Measurements from ENCODE around the gene AIP. TPM values are rescaled to one million over a fixed set of nuclear protein-coding genes. Genes with fewer than 3 reads are reported as not detected.

The AIP gene
- total and polyA plus RNA-seq, 9 of the 15 experiments (the other 6 are each of a cell fraction or from before 2014, with no cell fraction given), result 5.2 to 92.5 (median 52.7) TPM

DNA sequence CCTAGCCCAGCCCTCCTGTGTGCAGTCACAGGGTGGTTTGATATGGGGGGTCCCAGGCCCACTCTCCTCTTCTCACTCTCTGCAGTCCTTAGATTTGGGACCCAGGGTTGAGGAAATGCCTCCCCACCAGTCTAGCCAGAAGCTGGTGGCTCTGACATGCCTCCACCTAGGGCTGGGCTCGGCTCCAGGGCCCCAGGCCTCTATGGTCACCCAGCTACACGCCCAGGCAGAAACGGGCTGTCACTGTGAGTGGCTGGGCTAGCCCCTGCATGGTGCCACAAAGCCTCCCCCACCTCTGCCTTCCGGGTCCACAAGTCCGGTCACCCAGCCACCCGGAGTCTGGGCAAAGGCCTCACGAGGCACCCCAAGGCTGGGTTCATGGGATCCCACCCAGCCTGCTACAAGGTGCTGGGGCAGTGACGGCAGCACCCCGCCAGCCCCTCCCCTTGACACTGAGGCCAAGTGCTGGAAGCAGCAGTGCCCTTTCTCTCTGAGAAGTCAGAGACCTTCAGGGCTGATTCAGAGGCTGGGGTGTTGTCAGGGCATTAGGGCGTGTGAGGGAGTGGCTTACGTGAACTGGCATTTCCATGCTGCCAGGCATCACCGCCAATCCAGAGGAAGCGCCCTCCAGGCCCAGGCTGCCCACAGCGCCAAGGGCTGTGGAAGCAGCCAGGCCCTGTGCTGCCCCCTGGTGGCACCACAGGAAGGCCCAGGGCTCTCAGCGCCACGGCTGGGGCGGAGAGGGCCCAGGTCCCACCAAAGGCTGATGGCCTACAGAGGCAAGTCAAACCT, 23.0 kb downstream of the AIP start (continued):
- TF ChIP-seq, protein P1, sequence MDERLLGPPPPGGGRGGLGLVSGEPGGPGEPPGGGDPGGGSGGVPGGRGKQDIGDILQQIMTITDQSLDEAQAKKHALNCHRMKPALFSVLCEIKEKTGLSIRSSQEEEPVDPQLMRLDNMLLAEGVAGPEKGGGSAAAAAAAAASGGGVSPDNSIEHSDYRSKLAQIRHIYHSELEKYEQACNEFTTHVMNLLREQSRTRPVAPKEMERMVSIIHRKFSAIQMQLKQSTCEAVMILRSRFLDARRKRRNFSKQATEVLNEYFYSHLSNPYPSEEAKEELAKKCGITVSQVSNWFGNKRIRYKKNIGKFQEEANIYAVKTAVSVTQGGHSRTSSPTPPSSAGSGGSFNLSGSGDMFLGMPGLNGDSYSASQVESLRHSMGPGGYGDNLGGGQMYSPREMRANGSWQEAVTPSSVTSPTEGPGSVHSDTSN (CRISPR knock-in tag; IDR thresholded peaks at IDR 0.05; ENCODE audit: low read depth), result no peak
- TF ChIP-seq, protein P1 (tag; conservative IDR thresholded peaks at IDR 0.05; ENCODE audit: low read depth), result no peak
- no peak for TF ChIP-seq PHF20 (IDR thresholded peaks at IDR 0.05; ENCODE audit: partially characterized antibody)
- TF ChIP-seq RNF2 (IDR thresholded peaks at IDR 0.05), result no peak
- TF ChIP-seq BACH1 (tag; IDR thresholded peaks at IDR 0.05), result no peak
- TF ChIP-seq GATA2 (CRISPR knock-in tag; IDR thresholded peaks at IDR 0.05), result no peak
- TF ChIP-seq CCNT2 (IDR thresholded peaks at IDR 0.05; ENCODE audit: borderline replicate concordance, extremely low read depth, insufficient read length, low read depth, low read length), result no peak
- no peak for TF ChIP-seq ZFP91 (CRISPR knock-in tag; IDR thresholded peaks at IDR 0.05)
- TF ChIP-seq ZHX1 (conservative IDR thresholded peaks at IDR 0.05; ENCODE audit: low read length), result no peak
- no peak for TF ChIP-seq ZNF175 (CRISPR knock-in tag; IDR thresholded peaks at IDR 0.05; ENCODE audit: low read depth)
- no peak for TF ChIP-seq ZBTB1 (CRISPR knock-in tag; IDR thresholded peaks at IDR 0.05; ENCODE audit: borderline replicate concordance, low read depth)
- no peak for TF ChIP-seq ETS1 (conservative IDR thresholded peaks at IDR 0.05; ENCODE audit: control insufficient read depth, low read depth, low read length)
- TF ChIP-seq ZNF707 (CRISPR knock-in tag; conservative IDR thresholded peaks at IDR 0.05), result no peak
- TF ChIP-seq ZNF431 (CRISPR knock-in tag; IDR thresholded peaks at IDR 0.05), result no peak
- TF ChIP-seq NFXL1 (CRISPR knock-in tag; IDR thresholded peaks at IDR 0.05), result no peak
- peak; percentile 32; the same call in 1 of the 2 replicates for TF ChIP-seq ATF7 (IDR thresholded peaks at IDR 0.05)
- no peak for TF ChIP-seq POLR3G (IDR thresholded peaks at IDR 0.05; ENCODE audit: extremely low read depth, insufficient read length, insufficient replicate concordance)
- TF ChIP-seq HSF4 (CRISPR knock-in tag; IDR thresholded peaks at IDR 0.05; ENCODE audit: borderline replicate concordance), result no peak
- TF ChIP-seq ZNF436 (CRISPR knock-in tag; IDR thresholded peaks at IDR 0.05), result no peak
- peak; percentile 15; the same call in 1 of the 2 replicates for TF ChIP-seq E2F3 (CRISPR knock-in tag; IDR thresholded peaks at IDR 0.05)

Data from K562 (cell line).